Testis (tissue), 3 donors: Measurements from ENCODE around the gene DEK. TPM values are rescaled to one million over a fixed set of nuclear protein-coding genes. Genes with fewer than 3 reads are reported as not detected.

Experiments used
- DNase-seq: peaks from one replicate; pipeline ENCODE4 v3.0.0-alpha.2; 2019
- H3K27ac ChIP-seq, 2 donors: fragments of 200-600 bp; sonication (generic); one replicate each; pipeline ENCODE4 v1.5.1; 2019
- H3K27me3 ChIP-seq: fragments of 200-600 bp; sonication (generic); one replicate; pipeline ENCODE4 v1.5.1; 2019
- H3K36me3 ChIP-seq: fragments of 200-600 bp; sonication (generic); one replicate; pipeline ENCODE4 v1.5.1; 2017; ENCODE audit warnings: low read depth; ENCODE audit errors: missing control alignments
- H3K4me1 ChIP-seq: fragments of 200-600 bp; sonication (generic); one replicate; pipeline ENCODE4 v1.5.1; 2019
- H3K4me3 ChIP-seq, 2 donors: fragments of 200-600 bp; sonication (generic); one replicate each; pipeline ENCODE4 v1.5.1; 2017 to 2019
- H3K9me3 ChIP-seq: fragments of 200-600 bp; sonication (generic); one replicate; pipeline ENCODE4 v1.5.1; 2017
- CTCF ChIP-seq, 3 experiments: fragments of 450-650 bp in 2 of 3; fragments of 200-600 bp in 1 of 3; sonication (generic) in 1 of 3; IDR thresholded peaks; one replicate each; pipeline ENCODE4 v1.5.1; 2016 to 2019; ENCODE audit warnings: antibody characterized with exemption in 3 of 3, mild to moderate bottlenecking in 2 of 3, moderate library complexity in 1 of 3
- POLR2A ChIP-seq: fragments of 450-650 bp; IDR thresholded peaks from one replicate; pipeline ENCODE4 v1.6.1; 2017; ENCODE audit warnings: antibody characterized with exemption, mild to moderate bottlenecking, moderate library complexity
- WGBS, 2 donors: methylation state at CpG; one replicate each; pipeline ENCODE4 v1.1.5; 2018; 5-methylcytosine and 5-hydroxymethylcytosine counted together
- intact Hi-C: fragments of 100-400 bp; cut with DNase I; formaldehyde crosslinking; loops from one replicate; pipeline ENCODE4 v1.15.1; 2023; ENCODE audit warnings: low total_unique reads
- polyA plus RNA-seq: library from polyadenylated mRNA; stranded (reverse); fragments of 350-450 nt; fragmentation: Illumina TruSeq; extraction: RNeasy Lipid Tissue Mini Kit (QIAGEN cat#74804); gene quantifications from one replicate; pipeline ENCODE4 v1.2.3, GENCODE V29; 2014; ENCODE audit warnings: low read depth, low replicate concordance; ENCODE audit not compliant: insufficient read depth
- total RNA-seq, 2 donors: library from RNA; depleted of rRNA; stranded (reverse); fragments of >200 nt; gene quantifications; one replicate each; pipeline ENCODE4 v1.2.3, GENCODE V29; 2016

The DEK gene
- total and polyA plus RNA-seq, 3 donors from 2014 or later: 14.0 to 65.2 (median 53.8) TPM

GRCh38 chr6:18253635-18254034 lies 10.7 kb downstream of the DEK start:
- Histone ChIP-seq H3K36me3 (no peaks in the 10 kb centered on the region), H3K27me3 (no peaks in the 10 kb centered on the region), H3K9me3 (no peaks in the 10 kb centered on the region), H3K4me3 (no peak overlapping the region), H3K4me1 (no peaks in the 10 kb centered on the region), H3K27ac (no peak overlapping the region)
- TF ChIP-seq POLR2A (no peak), CTCF (IDR thresholded peaks at IDR 0.05) (no peak)
- 90 to 91% methylated on average over 5 of the region's 5 CpGs for WGBS, 2 donors
- intact Hi-C loops: no loop called here
- DNase-seq: no peak

- WGBS, 2 donors: 90 to 92% methylated on average over 4 of the region's 4 CpGs
- Histone ChIP-seq H3K27ac (no peak overlapping the region), H3K4me1 (no peaks in the 10 kb centered on the region), H3K4me3 (no peak overlapping the region), H3K36me3 (no peaks in the 10 kb centered on the region), H3K27me3 (no peaks in the 10 kb centered on the region), H3K9me3 (no peaks in the 10 kb centered on the region)
- intact Hi-C loops: no loop called here
- TF ChIP-seq CTCF (IDR thresholded peaks at IDR 0.05) (no peak), POLR2A (no peak)
- no peak for DNase-seq
These were observed 15.1 kb downstream of the DEK start for GRCh38 chr6:18249271-18249670.

GRCh38 chr6:18248698-18249097 lies 15.6 kb downstream of the DEK start:
- H3K27me3 ChIP-seq: no peaks in the 10 kb centered on the region
- H3K4me1 ChIP-seq: no peaks in the 10 kb centered on the region
- no peak overlapping the region for H3K27ac ChIP-seq
- H3K4me3 ChIP-seq: no peak overlapping the region
- intact Hi-C loops: no loop called here
- WGBS, 2 donors: 98% methylated on average over 2 of the region's 2 CpGs
- no peak for TF ChIP-seq CTCF (IDR thresholded peaks at IDR 0.05)
- no peak for TF ChIP-seq POLR2A
- no peaks in the 10 kb centered on the region for H3K36me3 ChIP-seq
- DNase-seq: no peak
- no peaks in the 10 kb centered on the region for H3K9me3 ChIP-seq

- Histone ChIP-seq H3K27me3 (no peaks in the 10 kb centered on the region), H3K4me3 (no peak overlapping the region), H3K27ac (no peak overlapping the region), H3K36me3 (no peaks in the 10 kb centered on the region), H3K4me1 (no peaks in the 10 kb centered on the region), H3K9me3 (no peaks in the 10 kb centered on the region)
- DNase-seq: no peak
- intact Hi-C loops: no loop called here
- TF ChIP-seq POLR2A (no peak), CTCF (IDR thresholded peaks at IDR 0.05) (no peak)
These were observed 17.3 kb downstream of the DEK start for GRCh38 chr6:18247002-18247401.

- Histone ChIP-seq H3K4me1 (no peaks in the 10 kb centered on the region), H3K27me3 (no peaks in the 10 kb centered on the region), H3K27ac (no peak overlapping the region), H3K36me3 (no peaks in the 10 kb centered on the region), H3K4me3 (no peak overlapping the region), H3K9me3 (no peaks in the 10 kb centered on the region)
- TF ChIP-seq CTCF (IDR thresholded peaks at IDR 0.05): no peak
- TF ChIP-seq POLR2A: no peak
- no peak for DNase-seq
- intact Hi-C loops: no loop called here
These were observed 18.1 kb downstream of the DEK start for GRCh38 chr6:18246205-18246604.
